AG04450 (cell line): ENCODE results near the gene RHOC. TPM values are rescaled to one million over a fixed set of nuclear protein-coding genes. Genes with fewer than 3 reads are reported as not detected.
"Not testable (repeated sequence)": the region's sequence is repeated elsewhere in the genome, so short reads cannot be mapped to it uniquely, and the experiment has no call there.

Experiments used
- CTCF ChIA-PET: fragments of 300-600, 350-600 bp; formaldehyde crosslinking; extraction: SDS; loops from one replicate; lab custom pipeline; 2022; ENCODE audit warnings: antibody characterized with exemption, inconsistent platforms; lab: Charles Lee
- POLR2A ChIA-PET: fragments of 350-600 bp; formaldehyde crosslinking; extraction: SDS; loops from one replicate; lab custom pipeline; 2021; ENCODE audit warnings: antibody characterized with exemption, inconsistent platforms; lab: Yijun Ruan, JAX
- DNase-seq: peaks from one replicate; pipeline ENCODE4 v3.0.0-alpha.2; 2011; ENCODE audit warnings: low read depth, low spot score
- H3K27ac ChIP-seq: one replicate; pipeline ENCODE4 v1.5.1; 2012; ENCODE audit warnings: low read depth, low read length, control low read depth
- H3K27me3 ChIP-seq: one replicate; pipeline ENCODE4 v1.6.0; 2012; ENCODE audit warnings: low read length; ENCODE audit not compliant: control insufficient read depth, insufficient read depth
- H3K4me3 ChIP-seq: 2 replicates; pipeline ENCODE4 v1.5.1; 2011; ENCODE audit warnings: mild to moderate bottlenecking, low read depth, low read length, control low read depth
- H3K9me3 ChIP-seq: 2 replicates; pipeline ENCODE4 v1.5.1; 2012; ENCODE audit warnings: low read length; ENCODE audit not compliant: control insufficient read depth, insufficient read depth
- polyA plus RNA-seq: library from polyadenylated mRNA; depleted of rRNA; stranded (reverse); fragments of >200 nt; gene quantifications from 2 replicates; pipeline ENCODE4 v1.2.3, GENCODE V29; 2011
- TF ChIP-seq, protein P1 (sequence below): IDR thresholded peaks from 2 replicates; pipeline ENCODE4 v1.5.1; 2011; ENCODE audit warnings: low read depth, low read length, control low read depth, inconsistent platforms

RHOC gene
- polyA plus RNA-seq, 1 experiment: 574 TPM

DNA sequence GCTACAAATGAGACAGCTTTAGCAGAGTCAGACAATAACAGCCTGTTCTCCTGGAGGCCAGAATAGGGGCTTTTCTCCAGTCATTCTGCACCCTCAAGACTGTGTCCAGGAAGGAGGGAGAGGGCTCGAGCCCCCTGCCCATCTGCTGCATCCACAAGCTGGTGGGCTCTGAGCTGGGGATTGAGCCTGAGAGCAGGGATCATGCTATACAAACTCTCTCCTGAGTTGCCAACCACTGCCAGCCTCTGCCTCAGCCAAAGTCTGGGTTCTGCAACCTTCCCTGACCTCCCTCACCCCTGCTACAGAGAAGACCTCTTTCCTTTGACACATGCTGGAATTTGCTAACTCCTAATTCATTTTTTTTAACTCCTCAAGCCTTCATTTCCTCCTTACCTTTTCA is 23.0 kb upstream of the RHOC start:
- no peak overlapping the region for H3K27ac ChIP-seq
- no peak overlapping the region for H3K4me3 ChIP-seq
- H3K9me3 ChIP-seq: no peaks in the 10 kb centered on the region
- H3K27me3 ChIP-seq: no peaks in the 10 kb centered on the region
- ChIA-PET POLR2A (interaction anchor here (0.6 to 0.7 kb wide), 2 partner anchors 9 to 384 kb away, joined by 3 to 9 read pairs; no protein-coding TSS in a partner anchor), CTCF (interaction anchor here (0.6 to 2.7 kb wide), 6 partner anchors 9 to 102 kb away, joined by 3 to 24 read pairs (median 6); a partner anchor contains a TSS)
- DNase-seq: no peak
- TF ChIP-seq, protein P1, sequence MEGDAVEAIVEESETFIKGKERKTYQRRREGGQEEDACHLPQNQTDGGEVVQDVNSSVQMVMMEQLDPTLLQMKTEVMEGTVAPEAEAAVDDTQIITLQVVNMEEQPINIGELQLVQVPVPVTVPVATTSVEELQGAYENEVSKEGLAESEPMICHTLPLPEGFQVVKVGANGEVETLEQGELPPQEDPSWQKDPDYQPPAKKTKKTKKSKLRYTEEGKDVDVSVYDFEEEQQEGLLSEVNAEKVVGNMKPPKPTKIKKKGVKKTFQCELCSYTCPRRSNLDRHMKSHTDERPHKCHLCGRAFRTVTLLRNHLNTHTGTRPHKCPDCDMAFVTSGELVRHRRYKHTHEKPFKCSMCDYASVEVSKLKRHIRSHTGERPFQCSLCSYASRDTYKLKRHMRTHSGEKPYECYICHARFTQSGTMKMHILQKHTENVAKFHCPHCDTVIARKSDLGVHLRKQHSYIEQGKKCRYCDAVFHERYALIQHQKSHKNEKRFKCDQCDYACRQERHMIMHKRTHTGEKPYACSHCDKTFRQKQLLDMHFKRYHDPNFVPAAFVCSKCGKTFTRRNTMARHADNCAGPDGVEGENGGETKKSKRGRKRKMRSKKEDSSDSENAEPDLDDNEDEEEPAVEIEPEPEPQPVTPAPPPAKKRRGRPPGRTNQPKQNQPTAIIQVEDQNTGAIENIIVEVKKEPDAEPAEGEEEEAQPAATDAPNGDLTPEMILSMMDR: no peak

GRCh38 chr1:112729011-112729410 is 22.1 kb upstream of the RHOC start:
- DNase-seq, H3K4me3 ChIP-seq, H3K27ac ChIP-seq, POLR2A ChIA-PET, H3K27me3 ChIP-seq, H3K9me3 ChIP-seq: not testable (repeated sequence)
- CTCF ChIA-PET: interaction anchor here (0.8 to 2.7 kb wide), 2 partner anchors 10 to 75 kb away, joined by 5 to 24 read pairs; a partner anchor contains a TSS

- DNase-seq, POLR2A ChIA-PET, H3K9me3 ChIP-seq, H3K27me3 ChIP-seq, H3K4me3 ChIP-seq, H3K27ac ChIP-seq: not testable (repeated sequence)
- CTCF ChIA-PET: interaction anchor here (0.6 to 0.9 kb wide), 2 partner anchors 10 to 77 kb away, joined by 4 read pairs; a partner anchor contains a TSS
These were observed 21.5 kb upstream of the RHOC start for GRCh38 chr1:112728306-112728971.

DNA sequence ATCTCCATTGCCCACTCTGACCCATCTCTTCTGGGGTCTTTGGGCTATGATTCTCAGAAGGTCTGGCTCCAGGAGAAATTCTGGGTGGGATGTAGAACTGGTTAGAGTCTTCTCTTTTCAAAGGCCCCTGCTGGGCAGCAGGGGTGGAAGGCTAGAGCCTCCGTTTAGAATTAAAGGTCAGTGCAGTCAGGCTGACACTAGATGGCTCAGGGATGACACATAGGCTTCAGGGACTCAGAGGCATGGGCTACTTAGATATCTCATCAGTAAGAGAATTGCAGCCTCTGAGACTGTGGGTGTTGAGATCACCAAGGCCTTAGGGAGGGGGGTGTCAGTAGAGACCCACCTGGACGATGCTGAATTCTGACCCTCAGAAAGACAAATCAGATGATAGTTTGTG is 20.8 kb upstream of the RHOC start:
- TF ChIP-seq, protein P1: no peak
- H3K9me3 ChIP-seq: no peaks in the 10 kb centered on the region
- no peaks in the 10 kb centered on the region for H3K27me3 ChIP-seq
- no peak overlapping the region for H3K4me3 ChIP-seq
- DNase-seq: no peak
- POLR2A ChIA-PET: no interaction called here
- CTCF ChIA-PET: interaction anchor here (0.6 to 3.9 kb wide), 3 partner anchors 9 to 76 kb away, joined by 4 to 35 read pairs (median 4); partner anchors contain the start of gene PPM1J
- H3K27ac ChIP-seq: no peak overlapping the region

DNA sequence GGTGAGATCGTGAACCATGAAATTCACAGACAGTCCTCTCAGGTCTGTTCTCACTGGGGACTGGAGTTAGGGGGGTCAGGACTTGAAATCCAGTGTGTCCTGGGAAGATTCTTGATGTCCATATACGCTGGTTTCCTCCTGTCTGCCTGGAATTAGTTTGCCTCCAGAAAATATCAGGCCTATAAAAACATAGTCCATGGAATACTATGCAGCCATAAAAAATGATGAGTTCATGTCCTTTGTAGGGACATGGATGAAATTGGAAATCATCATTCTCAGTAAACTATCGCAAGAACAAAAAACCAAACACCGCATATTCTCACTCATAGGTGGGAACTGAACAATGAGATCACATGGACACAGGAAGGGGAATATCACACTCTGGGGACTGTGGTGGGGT is 17.3 kb upstream of the RHOC start:
- H3K27ac ChIP-seq, DNase-seq, H3K4me3 ChIP-seq, POLR2A ChIA-PET, H3K27me3 ChIP-seq, H3K9me3 ChIP-seq: not testable (repeated sequence)
- CTCF ChIA-PET: interaction anchor here (3.9 to 12.0 kb wide), 2 partner anchors 9 to 79 kb away, joined by 35 to 515 read pairs; partner anchors contain the start of gene PPM1J

DNA sequence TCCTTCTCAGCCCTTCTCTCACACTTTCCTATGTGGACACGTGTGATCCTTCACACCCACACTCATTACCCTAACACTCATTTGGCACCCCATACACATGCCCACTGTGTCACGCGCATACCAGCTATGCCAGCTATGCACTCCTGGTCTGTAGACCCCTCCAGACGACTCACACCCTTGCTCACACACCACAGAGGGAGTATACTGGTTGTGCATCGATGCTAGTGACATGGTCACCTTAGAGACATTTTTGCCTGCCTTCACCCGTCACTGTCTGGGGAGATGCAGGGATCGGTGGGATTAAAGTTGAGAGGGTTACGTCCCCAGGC is 16.5 kb upstream of the RHOC start:
- no peak for DNase-seq
- H3K4me3 ChIP-seq: no peak overlapping the region
- H3K27ac ChIP-seq: peak overlapping the region; percentile 31
- ChIA-PET CTCF (interaction anchor here (0.6 to 12.0 kb wide), 4 partner anchors 15 to 319 kb away, joined by 5 to 515 read pairs (median 6); no protein-coding TSS in a partner anchor), POLR2A (interaction anchor here (0.8 kb wide), 1 partner anchor 21 kb away, joined by 3 read pairs; no protein-coding TSS in a partner anchor)
- TF ChIP-seq, protein P1: no peak
- no peaks in the 10 kb centered on the region for H3K27me3 ChIP-seq
- no peaks in the 10 kb centered on the region for H3K9me3 ChIP-seq
